ENCODE measurements around the gene CORO1A. TPM values are rescaled to one million over a fixed set of nuclear protein-coding genes. Genes with fewer than 3 reads are reported as not detected.
"Not testable (repeated sequence)": the region's sequence is repeated elsewhere in the genome, so short reads cannot be mapped to it uniquely, and the experiment has no call there.

The CORO1A gene
- polyA plus RNA-seq, 12 donors = 6.0 to 41.9 (median 11.0) TPM; not detected in 1

GRCh38 chr16:30199049-30199448, 15.6 kb downstream of the CORO1A start, which contains the start of gene SULT1A3:
Gene SULT1A3 (plus strand): TSS chr16:30199255. CDS start chr16:30200729, 1,474 bp downstream.
- DNase-seq = not testable (repeated sequence)

- DNase-seq = not testable (repeated sequence)
These were observed 16.4 kb downstream of the CORO1A start for GRCh38 chr16:30199608-30200343.

- DNase-seq = not testable (repeated sequence)
These were observed 22.3 kb downstream of the CORO1A start for GRCh38 chr16:30205541-30206236.

- not testable (repeated sequence) for DNase-seq
These were observed 22.9 kb downstream of the CORO1A start for GRCh38 chr16:30206252-30206651.

- not testable (repeated sequence) for DNase-seq
These were observed 23.8 kb downstream of the CORO1A start for GRCh38 chr16:30207063-30207704.

DNA sequence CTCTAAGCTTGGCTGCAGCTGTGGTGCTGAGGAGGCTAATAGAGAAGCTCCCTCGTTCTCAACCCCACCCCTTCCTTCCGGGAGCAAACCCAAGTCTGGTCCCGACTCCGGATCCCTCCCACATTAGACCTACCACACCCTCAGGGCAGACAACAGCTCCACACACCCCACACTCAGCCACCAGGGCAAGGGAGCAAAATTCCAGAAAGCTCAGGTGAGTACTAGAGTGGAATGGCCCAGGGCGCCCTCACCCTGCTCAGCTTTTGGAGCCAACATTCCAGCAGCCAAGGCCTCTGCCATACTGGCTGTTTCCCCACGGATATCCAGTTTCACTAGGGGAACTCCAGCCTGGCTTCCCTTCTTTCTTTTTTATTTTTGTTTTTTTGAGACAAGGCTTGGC, 25.6 kb downstream of the CORO1A start:
- not testable (repeated sequence) for DNase-seq

DNA sequence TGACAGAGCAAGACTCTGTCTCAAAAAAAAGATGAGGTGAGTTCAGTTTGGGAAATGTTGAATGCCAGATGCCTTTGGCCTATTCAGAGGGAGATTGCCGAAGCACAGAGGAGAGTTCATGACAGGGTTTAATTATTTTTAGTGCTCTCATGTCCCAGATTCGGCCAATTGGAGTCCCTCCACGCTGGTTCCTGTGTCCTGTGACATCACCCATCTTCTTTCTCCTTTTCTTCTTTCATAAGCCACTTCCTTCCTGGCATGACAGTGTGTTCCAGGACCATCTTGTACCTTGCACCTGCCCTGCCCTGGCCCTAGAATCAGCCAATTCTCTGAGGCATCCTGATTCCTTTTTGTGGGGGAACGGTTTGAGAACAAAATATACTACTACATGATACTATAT, 28.0 kb downstream of the CORO1A start:
- not testable (repeated sequence) for DNase-seq

DNA sequence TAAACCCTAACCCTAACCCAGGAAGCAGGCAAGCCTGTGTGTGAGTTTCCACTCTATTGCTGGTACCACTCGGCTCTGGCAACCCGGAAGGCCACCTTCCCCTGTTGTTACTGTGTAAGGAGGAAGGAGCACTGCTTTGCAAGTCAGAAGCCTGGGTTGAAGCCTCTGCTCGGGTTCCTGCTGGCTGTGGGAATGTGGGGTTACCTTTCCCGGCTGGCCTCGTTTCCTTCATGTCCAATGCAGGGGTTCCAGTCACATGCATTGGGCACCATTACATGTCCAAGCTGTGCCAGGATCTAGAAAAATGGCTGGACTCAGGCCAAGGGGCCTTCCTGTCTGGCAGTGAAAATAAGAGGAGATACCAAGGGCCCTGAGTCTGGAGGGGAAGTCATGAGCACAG, 33.7 kb downstream of the CORO1A start:
- DNase-seq = not testable (repeated sequence)

Other genes starting within 250 kb of the CORO1A start
- 10 to 100 TPM in 11 of 12 donors, not detected in 1; 54.9 to 69.3 (median 60.5) TPM for gene TMEM219, start 221.5 kb upstream of the CORO1A start, polyA plus RNA-seq (ENCODE audit: insufficient read length in 12 of 12)
- gene TAOK2, start 209.7 kb upstream of the CORO1A start, polyA plus RNA-seq (ENCODE audit: insufficient read length in 12 of 12) = 10 to 100 TPM in 11 of 12 donors, not detected in 1; 24.9 to 47.2 (median 31.2) TPM
- gene HIRIP3, start 188.0 kb upstream of the CORO1A start, polyA plus RNA-seq (ENCODE audit: insufficient read length in 12 of 12) = 10 to 100 TPM in 11 of 12 donors, not detected in 1; 10.2 to 15.6 (median 12.0) TPM
- 10 to 100 TPM in 11 of 12 donors, not detected in 1; 24.0 to 62.2 (median 32.7) TPM for gene INO80E, start 187.4 kb upstream of the CORO1A start, polyA plus RNA-seq (ENCODE audit: insufficient read length in 12 of 12)
- 1 to 10 TPM in 4 of 12 donors, under 1 TPM in 6, not detected in 2; 0.30 to 1.4 (median 0.94) TPM for gene DOC2A, start 172.6 kb upstream of the CORO1A start, polyA plus RNA-seq (ENCODE audit: insufficient read length in 12 of 12)
- gene C16orf92, start 160.4 kb upstream of the CORO1A start, polyA plus RNA-seq (ENCODE audit: insufficient read length in 12 of 12) = not detected
- 1 to 10 TPM in 5 of 12 donors, under 1 TPM in 6, not detected in 1; 0.42 to 7.5 (median 0.80) TPM for gene TLCD3B, start 152.3 kb upstream of the CORO1A start, polyA plus RNA-seq (ENCODE audit: insufficient read length in 12 of 12)
- 1,000 to 10,000 TPM in 10 of 12 donors, 100 to 1,000 TPM in 2; 871 to 3,402 (median 1,561) TPM for gene ALDOA, start 117.8 kb upstream of the CORO1A start, polyA plus RNA-seq (ENCODE audit: insufficient read length in 12 of 12)
- 10 to 100 TPM in 11 of 12 donors, not detected in 1; 43.0 to 95.7 (median 53.3) TPM for gene PPP4C, start 107.6 kb upstream of the CORO1A start, polyA plus RNA-seq (ENCODE audit: insufficient read length in 12 of 12)
- 1 to 10 TPM in 1 of 12 donors, under 1 TPM in 9, not detected in 2; 0.38 to 3.4 (median 0.52) TPM for gene TBX6, start 91.7 kb upstream of the CORO1A start, polyA plus RNA-seq (ENCODE audit: insufficient read length in 12 of 12)
- 10 to 100 TPM in 11 of 12 donors, not detected in 1; 21.9 to 98.3 (median 27.6) TPM for gene YPEL3, start 87.4 kb upstream of the CORO1A start, polyA plus RNA-seq (ENCODE audit: insufficient read length in 12 of 12)
- 10 to 100 TPM in 1 of 12 donors, 1 to 10 TPM in 10, not detected in 1; 4.1 to 10.7 (median 5.5) TPM for gene GDPD3, start 70.1 kb upstream of the CORO1A start, polyA plus RNA-seq (ENCODE audit: insufficient read length in 12 of 12)
- gene MAPK3, start 60.4 kb upstream of the CORO1A start, polyA plus RNA-seq (ENCODE audit: insufficient read length in 12 of 12) = 100 to 1,000 TPM in 1 of 12 donors, 10 to 100 TPM in 10, not detected in 1; 36.6 to 102 (median 44.4) TPM
- 10 to 100 TPM in 10 of 12 donors, not detected in 2; 13.0 to 35.0 (median 17.4) TPM for gene BOLA2B, start 10.1 kb downstream of the CORO1A start, polyA plus RNA-seq (ENCODE audit: insufficient read length in 12 of 12)
- gene SLX1A, start 10.3 kb downstream of the CORO1A start, polyA plus RNA-seq (ENCODE audit: insufficient read length in 12 of 12) = 10 to 100 TPM in 9 of 12 donors, 1 to 10 TPM in 2, not detected in 1; 6.8 to 21.8 (median 13.7) TPM
- gene SULT1A3, start 15.7 kb downstream of the CORO1A start, polyA plus RNA-seq (ENCODE audit: insufficient read length in 12 of 12) = 1 to 10 TPM in 10 of 12 donors, not detected in 2; 1.7 to 5.9 (median 3.7) TPM
- gene NPIPB13, start 64.9 kb downstream of the CORO1A start, polyA plus RNA-seq (ENCODE audit: insufficient read length in 12 of 12) = 10 to 100 TPM in 5 of 12 donors, 1 to 10 TPM in 3, under 1 TPM in 2, not detected in 2; 0.24 to 22.5 (median 10.1) TPM
- gene CD2BP2, start 171.7 kb downstream of the CORO1A start, polyA plus RNA-seq (ENCODE audit: insufficient read length in 12 of 12) = 10 to 100 TPM in 11 of 12 donors, not detected in 1; 26.8 to 87.9 (median 33.5) TPM
- gene TBC1D10B, start 186.9 kb downstream of the CORO1A start, polyA plus RNA-seq (ENCODE audit: insufficient read length in 12 of 12) = 10 to 100 TPM in 11 of 12 donors, not detected in 1; 24.1 to 52.0 (median 28.0) TPM
- 1,000 to 10,000 TPM; 2,830 to 9,967 (median 7,161) TPM for gene MYL11, start 191.2 kb downstream of the CORO1A start, polyA plus RNA-seq (ENCODE audit: insufficient read length in 12 of 12)
- 1 to 10 TPM in 11 of 12 donors, not detected in 1; 1.3 to 7.2 (median 2.6) TPM for gene SEPTIN1, start 199.0 kb downstream of the CORO1A start, polyA plus RNA-seq (ENCODE audit: insufficient read length in 12 of 12)
- 10 to 100 TPM in 1 of 12 donors, 1 to 10 TPM in 10, not detected in 1; 4.6 to 26.2 (median 6.2) TPM for gene ZNF48, start 211.8 kb downstream of the CORO1A start, polyA plus RNA-seq (ENCODE audit: insufficient read length in 12 of 12)
- gene ZNF771, start 224.0 kb downstream of the CORO1A start, polyA plus RNA-seq (ENCODE audit: insufficient read length in 12 of 12) = 1 to 10 TPM in 10 of 12 donors, not detected in 2; 2.9 to 5.7 (median 4.4) TPM
- gene DCTPP1, start 246.4 kb downstream of the CORO1A start, polyA plus RNA-seq (ENCODE audit: insufficient read length in 12 of 12) = 10 to 100 TPM in 11 of 12 donors, not detected in 1; 20.0 to 42.3 (median 25.0) TPM

Measured in muscle of arm (tissue), 12 donors.